Tibial artery (tissue), 4 donors: Measurements from ENCODE around the gene ERC2.

Experiments
- DNase-seq, 2 donors: peaks; one replicate each; pipeline ENCODE4 v3.0.0-alpha.2; 2019
- H3K27ac ChIP-seq, 2 donors: fragments of 200-600 bp; sonication (generic) in 1 of 2; 1 replicate in 1 of 2; 2 replicates in 1 of 2; pipeline ENCODE4 v1.5.1; 2018 to 2019; ENCODE audit warnings: mild to moderate bottlenecking in 1 of 2
- H3K27me3 ChIP-seq, 2 donors: fragments of 200-600 bp; sonication (generic) in 1 of 2; one replicate each; pipeline versions ENCODE4 v1.5.1 to v1.6.0; 2016 to 2019
- H3K36me3 ChIP-seq, 3 donors: fragments of 200-600 bp; sonication (generic) in 2 of 3; one replicate each; pipeline ENCODE4 v1.5.1; 2016 to 2019; ENCODE audit warnings: mild to moderate bottlenecking in 2 of 3
- H3K4me1 ChIP-seq, 4 donors: fragments of 200-600 bp; sonication (generic) in 2 of 4; 1 replicate in 3 of 4; 2 replicates in 1 of 4; pipeline ENCODE4 v1.5.1; 2016 to 2019
- H3K4me3 ChIP-seq, 2 donors: fragments of 200-600 bp; sonication (generic) in 1 of 2; 1 replicate in 1 of 2; 2 replicates in 1 of 2; pipeline ENCODE4 v1.5.1; 2018 to 2019; ENCODE audit warnings: mild to moderate bottlenecking in 2 of 2
- H3K9me3 ChIP-seq, 3 donors: fragments of 200-600 bp; sonication (generic) in 1 of 3; one replicate each; pipeline ENCODE4 v1.5.1; 2016 to 2019
- intact Hi-C: fragments of 100-400 bp; cut with DNase I; formaldehyde crosslinking; loops from one replicate; pipeline ENCODE4 v1.15.0; 2023; ENCODE audit warnings: low total_unique reads
- TF ChIP-seq, protein P1 (sequence below), 2 experiments: fragments of 200-600 bp in 1 of 2; fragments of 450-650 bp in 1 of 2; IDR thresholded peaks; one replicate each; pipeline ENCODE4 v1.5.1; 2017 to 2019; ENCODE audit warnings: antibody characterized with exemption in 2 of 2, mild to moderate bottlenecking in 1 of 2, moderate library complexity in 1 of 2

Gene ERC2

DNA sequence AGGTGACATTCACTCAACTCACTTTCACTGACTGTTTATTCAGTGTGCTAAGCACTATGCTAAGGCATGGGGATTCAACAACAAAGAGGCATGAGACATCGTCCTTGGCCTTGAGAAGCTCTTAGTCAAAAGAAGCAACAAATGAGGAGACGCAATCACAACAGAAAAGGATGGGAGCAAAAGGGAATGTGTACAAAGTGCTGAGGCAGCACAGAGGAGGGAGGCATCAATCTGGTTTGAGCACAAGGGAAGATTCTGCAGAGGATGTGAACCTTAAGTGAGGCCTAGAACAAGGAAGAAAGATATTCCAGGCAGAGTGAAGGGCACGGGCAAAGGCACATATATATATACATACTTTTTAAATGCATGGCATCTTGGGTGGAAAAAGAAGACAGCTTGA is 151.3 kb downstream of the ERC2 start:
- Histone ChIP-seq H3K4me3 (no peak overlapping the region), H3K9me3 (no peaks in the 10 kb centered on the region), H3K27me3 (no peaks in the 10 kb centered on the region), H3K36me3 (no peaks in the 10 kb centered on the region), H3K27ac (no peak overlapping the region), H3K4me1 (no peaks in the 10 kb centered on the region)
- DNase-seq, result no peak
- intact Hi-C loops, result no loop called here
- TF ChIP-seq, protein P1, sequence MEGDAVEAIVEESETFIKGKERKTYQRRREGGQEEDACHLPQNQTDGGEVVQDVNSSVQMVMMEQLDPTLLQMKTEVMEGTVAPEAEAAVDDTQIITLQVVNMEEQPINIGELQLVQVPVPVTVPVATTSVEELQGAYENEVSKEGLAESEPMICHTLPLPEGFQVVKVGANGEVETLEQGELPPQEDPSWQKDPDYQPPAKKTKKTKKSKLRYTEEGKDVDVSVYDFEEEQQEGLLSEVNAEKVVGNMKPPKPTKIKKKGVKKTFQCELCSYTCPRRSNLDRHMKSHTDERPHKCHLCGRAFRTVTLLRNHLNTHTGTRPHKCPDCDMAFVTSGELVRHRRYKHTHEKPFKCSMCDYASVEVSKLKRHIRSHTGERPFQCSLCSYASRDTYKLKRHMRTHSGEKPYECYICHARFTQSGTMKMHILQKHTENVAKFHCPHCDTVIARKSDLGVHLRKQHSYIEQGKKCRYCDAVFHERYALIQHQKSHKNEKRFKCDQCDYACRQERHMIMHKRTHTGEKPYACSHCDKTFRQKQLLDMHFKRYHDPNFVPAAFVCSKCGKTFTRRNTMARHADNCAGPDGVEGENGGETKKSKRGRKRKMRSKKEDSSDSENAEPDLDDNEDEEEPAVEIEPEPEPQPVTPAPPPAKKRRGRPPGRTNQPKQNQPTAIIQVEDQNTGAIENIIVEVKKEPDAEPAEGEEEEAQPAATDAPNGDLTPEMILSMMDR (IDR thresholded peaks at IDR 0.05), result no peak

DNA sequence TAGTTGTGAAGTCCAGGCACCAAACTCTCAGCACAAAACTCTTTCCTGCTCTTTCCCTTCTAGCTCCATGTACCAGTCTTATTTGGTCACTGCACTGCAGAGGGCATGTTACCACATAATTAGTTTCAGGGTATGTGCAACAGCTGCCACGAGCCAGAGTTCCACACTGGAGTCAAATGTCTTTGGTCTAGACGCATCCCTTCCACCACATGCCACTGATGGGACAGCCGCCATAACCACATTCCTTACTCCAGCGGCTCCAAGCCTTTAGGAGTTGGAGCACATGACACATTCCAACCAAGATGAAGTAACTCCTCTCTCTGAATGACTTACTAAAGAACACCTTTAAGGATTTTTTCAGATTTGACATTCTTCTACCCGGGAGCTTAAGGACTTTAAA is 153.4 kb downstream of the ERC2 start:
- Histone ChIP-seq H3K27ac (no peak overlapping the region), H3K4me1 (no peaks in the 10 kb centered on the region), H3K27me3 (no peaks in the 10 kb centered on the region), H3K4me3 (no peak overlapping the region), H3K9me3 (no peaks in the 10 kb centered on the region), H3K36me3 (no peaks in the 10 kb centered on the region)
- intact Hi-C loops, result no loop called here
- TF ChIP-seq, protein P1 (IDR thresholded peaks at IDR 0.05), result no peak
- DNase-seq, result no peak

DNA sequence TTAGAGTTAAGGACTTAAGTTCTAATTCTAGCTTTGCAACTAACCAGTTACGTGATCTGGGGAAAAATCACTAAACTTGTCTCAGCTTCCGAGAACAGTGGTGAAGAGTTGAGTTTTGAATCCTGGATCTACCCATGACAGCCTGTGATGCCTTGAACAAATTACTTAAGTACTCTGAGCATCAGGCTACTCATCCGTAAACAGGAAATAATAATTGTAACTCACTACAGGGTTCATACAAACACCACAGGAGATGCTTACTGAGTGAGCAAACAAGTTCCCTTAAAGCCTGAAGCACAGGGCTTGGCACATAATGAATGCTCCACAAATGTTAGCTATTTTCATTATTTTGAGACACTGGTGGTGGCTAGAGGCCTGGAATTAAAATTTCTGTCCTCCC is 158.8 kb downstream of the ERC2 start:
- H3K4me1 ChIP-seq, result no peaks in the 10 kb centered on the region
- H3K4me3 ChIP-seq, result no peak overlapping the region
- H3K9me3 ChIP-seq, result no peaks in the 10 kb centered on the region
- no peaks in the 10 kb centered on the region for H3K36me3 ChIP-seq
- no peaks in the 10 kb centered on the region for H3K27me3 ChIP-seq
- no peak for DNase-seq
- TF ChIP-seq, protein P1 (IDR thresholded peaks at IDR 0.05), result no peak
- H3K27ac ChIP-seq, result no peak overlapping the region
- intact Hi-C loops, result no loop called here

DNA sequence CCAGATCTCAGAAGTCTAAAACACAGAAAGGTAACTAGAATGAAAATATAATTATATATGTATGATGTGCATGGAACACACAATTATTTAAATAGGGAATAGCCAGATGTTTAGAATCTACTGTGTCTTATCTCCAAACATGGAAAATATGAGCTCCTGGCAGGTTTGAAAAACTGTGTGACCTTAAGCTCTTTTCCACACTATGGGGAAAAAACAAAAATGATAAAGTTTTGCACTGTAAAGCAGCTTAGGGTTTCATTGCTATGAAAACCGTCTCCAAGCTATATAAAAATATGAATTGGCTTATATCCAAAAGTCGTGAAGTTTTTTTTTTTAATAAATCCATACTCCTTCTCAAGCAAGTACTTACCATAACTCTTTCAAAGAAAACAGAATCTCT is 159.8 kb downstream of the ERC2 start:
- Histone ChIP-seq H3K36me3 (no peaks in the 10 kb centered on the region), H3K4me1 (no peaks in the 10 kb centered on the region), H3K27me3 (no peaks in the 10 kb centered on the region), H3K9me3 (no peaks in the 10 kb centered on the region), H3K4me3 (no peak overlapping the region), H3K27ac (no peak overlapping the region)
- DNase-seq, result no peak
- intact Hi-C loops, result no loop called here
- TF ChIP-seq, protein P1 (IDR thresholded peaks at IDR 0.05), result no peak

DNA sequence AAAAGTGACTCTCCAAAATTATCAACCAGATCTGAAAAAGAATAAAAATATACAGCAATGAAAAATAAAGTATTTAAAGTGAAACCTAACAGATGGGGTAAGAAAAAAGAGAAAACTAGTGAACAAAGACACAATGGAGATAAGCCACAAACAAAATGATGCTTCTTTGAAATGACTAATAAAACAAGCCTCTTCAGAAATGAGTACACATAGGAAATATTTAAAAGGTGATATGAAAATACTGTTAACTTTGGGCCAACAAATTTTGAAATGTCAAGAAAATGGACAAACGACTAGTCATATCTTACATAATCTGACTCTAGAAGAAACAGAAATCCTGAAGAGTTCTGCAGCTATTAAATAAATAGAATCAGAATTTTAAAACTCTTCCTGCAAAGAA is 164.2 kb downstream of the ERC2 start:
- DNase-seq, result no peak
- H3K4me3 ChIP-seq, result no peak overlapping the region
- intact Hi-C loops, result no loop called here
- no peaks in the 10 kb centered on the region for H3K4me1 ChIP-seq
- no peak overlapping the region for H3K27ac ChIP-seq
- H3K36me3 ChIP-seq, result no peaks in the 10 kb centered on the region
- H3K9me3 ChIP-seq, result no peaks in the 10 kb centered on the region
- H3K27me3 ChIP-seq, result no peaks in the 10 kb centered on the region
- TF ChIP-seq, protein P1 (IDR thresholded peaks at IDR 0.05), result no peak

DNA sequence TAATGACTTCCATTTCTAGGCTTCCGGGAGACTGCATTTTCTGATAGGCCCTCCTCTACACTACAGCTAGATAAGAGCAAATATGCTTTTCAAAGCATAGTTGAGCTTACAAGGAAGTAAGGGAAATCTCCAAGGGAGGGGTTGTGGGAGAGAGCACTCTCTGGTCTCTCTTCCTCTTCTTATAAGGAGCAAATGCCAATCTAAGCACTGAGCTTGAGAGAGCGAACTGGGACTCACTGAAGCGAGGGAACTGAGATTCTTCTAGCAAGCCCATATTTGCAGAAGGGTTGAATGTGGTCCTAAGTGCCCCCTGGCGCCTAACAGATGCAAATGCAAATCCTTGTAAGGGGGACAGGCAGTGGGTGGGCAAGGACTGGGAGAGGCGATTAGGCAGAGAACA is 164.8 kb downstream of the ERC2 start:
- Histone ChIP-seq H3K36me3 (no peaks in the 10 kb centered on the region), H3K27ac (no peak overlapping the region), H3K4me1 (no peaks in the 10 kb centered on the region), H3K27me3 (no peaks in the 10 kb centered on the region), H3K4me3 (no peak overlapping the region), H3K9me3 (no peaks in the 10 kb centered on the region)
- intact Hi-C loops, result no loop called here
- DNase-seq, result no peak
- TF ChIP-seq, protein P1 (IDR thresholded peaks at IDR 0.05), result peak in 1 of 2 experiments; percentile 7
